Suprapubic skin (tissue), 4 donors: Measurements from ENCODE around the gene SMTNL2. TPM values are rescaled to one million over a fixed set of nuclear protein-coding genes. Genes with fewer than 3 reads are reported as not detected.

Experiments
- DNase-seq, 2 donors: peaks; one replicate each; pipeline ENCODE4 v3.0.0-alpha.2; 2019; ENCODE audit warnings: low spot score in 2 of 2
- H3K27ac ChIP-seq: fragments of 200-600 bp; sonication (generic); one replicate; pipeline ENCODE4 v1.5.1; 2019
- H3K27me3 ChIP-seq: fragments of 200-600 bp; sonication (generic); one replicate; pipeline ENCODE4 v1.5.1; 2019
- H3K36me3 ChIP-seq: fragments of 200-600 bp; sonication (generic); one replicate; pipeline ENCODE4 v1.5.1; 2019
- H3K4me1 ChIP-seq: fragments of 200-600 bp; sonication (generic); one replicate; pipeline ENCODE4 v1.5.1; 2019
- H3K4me3 ChIP-seq: fragments of 200-600 bp; sonication (generic); one replicate; pipeline ENCODE4 v1.5.1; 2019; ENCODE audit warnings: mild to moderate bottlenecking
- H3K9me3 ChIP-seq: fragments of 200-600 bp; sonication (generic); one replicate; pipeline ENCODE4 v1.5.1; 2019
- EP300 ChIP-seq: sonication (generic); formaldehyde crosslinking; IDR thresholded peaks from one replicate; pipeline ENCODE4 v1.6.1; 2017; ENCODE audit warnings: antibody characterized with exemption
- POLR2A ChIP-seq, 2 donors: fragments of 450-650 bp; IDR thresholded peaks; one replicate each; pipeline ENCODE4 v1.6.1; 2017; ENCODE audit warnings: antibody characterized with exemption in 2 of 2, mild to moderate bottlenecking in 2 of 2, moderate library complexity in 2 of 2
- POLR2AphosphoS5 ChIP-seq, 3 donors: sonication (generic); formaldehyde crosslinking; IDR thresholded peaks; one replicate each; pipeline ENCODE4 v1.6.1; 2017; ENCODE audit warnings: antibody characterized with exemption in 3 of 3
- WGBS: methylation state at CpG from one replicate; pipeline ENCODE4 v1.1.5; 2018; 5-methylcytosine and 5-hydroxymethylcytosine counted together
- total RNA-seq, 4 donors: library from RNA; depleted of rRNA; stranded (reverse); fragments of >200 nt; gene quantifications; one replicate each; pipeline ENCODE4 v1.1.0, GENCODE V29; 2016
- TF ChIP-seq, protein P1 (sequence below), 2 donors: fragments of 200-600 bp in 1 of 2; fragments of 450-650 bp in 1 of 2; sonication (generic) in 1 of 2; IDR thresholded peaks; one replicate each; pipeline ENCODE4 v1.5.1; 2016 to 2019; ENCODE audit warnings: antibody characterized with exemption in 2 of 2, mild to moderate bottlenecking in 1 of 2, moderate library complexity in 1 of 2

Gene SMTNL2
- total RNA-seq, 4 donors from 2014 or later: 0.64 to 1.3 (median 0.81) TPM; not detected in 1

DNA sequence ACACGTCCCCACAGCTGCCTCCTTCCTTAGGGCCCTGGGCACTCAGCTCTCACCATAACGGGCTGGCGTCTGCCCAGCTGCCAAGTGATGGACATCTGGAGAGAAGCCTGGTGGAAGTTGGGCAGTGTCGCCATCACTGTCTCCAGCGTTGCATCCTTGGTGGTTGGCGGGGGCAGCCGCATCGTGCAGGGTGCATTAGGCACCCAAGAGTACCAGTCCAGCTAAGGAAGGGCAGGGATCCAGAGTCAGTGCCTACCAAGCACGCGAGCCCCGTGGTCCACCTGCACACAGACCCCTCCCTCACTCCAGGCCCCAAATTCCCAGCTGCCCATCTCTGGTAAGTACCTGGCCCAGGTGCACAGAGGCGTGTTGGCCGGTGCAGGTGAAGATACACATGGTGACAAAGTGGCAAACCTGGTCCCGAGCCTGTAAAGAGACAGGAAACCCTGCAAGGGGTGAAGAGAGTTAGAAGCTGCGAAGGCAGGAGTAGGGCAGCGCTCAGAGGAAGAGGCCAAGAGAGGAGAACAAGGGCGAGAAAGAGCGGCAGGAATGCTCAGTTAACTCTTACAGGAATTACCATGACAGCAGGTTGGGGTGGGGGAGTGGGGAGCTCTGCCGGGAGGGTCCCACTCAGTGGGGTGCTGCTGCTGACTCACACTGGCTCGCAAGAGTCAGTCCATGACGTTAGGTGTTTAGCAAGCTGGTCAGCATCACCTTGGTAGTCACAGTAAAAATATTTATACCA lies 47.7 kb downstream of the SMTNL2 start:
- H3K9me3 ChIP-seq: no peaks in the 10 kb centered on the region
- H3K4me1 ChIP-seq: peaks cover 4% of the 10 kb centered on the region
- TF ChIP-seq POLR2A (IDR thresholded peaks at IDR 0.05) (no peak), EP300 (no peak), POLR2AphosphoS5 (IDR thresholded peaks at IDR 0.05) (no peak)
- TF ChIP-seq, protein P1, sequence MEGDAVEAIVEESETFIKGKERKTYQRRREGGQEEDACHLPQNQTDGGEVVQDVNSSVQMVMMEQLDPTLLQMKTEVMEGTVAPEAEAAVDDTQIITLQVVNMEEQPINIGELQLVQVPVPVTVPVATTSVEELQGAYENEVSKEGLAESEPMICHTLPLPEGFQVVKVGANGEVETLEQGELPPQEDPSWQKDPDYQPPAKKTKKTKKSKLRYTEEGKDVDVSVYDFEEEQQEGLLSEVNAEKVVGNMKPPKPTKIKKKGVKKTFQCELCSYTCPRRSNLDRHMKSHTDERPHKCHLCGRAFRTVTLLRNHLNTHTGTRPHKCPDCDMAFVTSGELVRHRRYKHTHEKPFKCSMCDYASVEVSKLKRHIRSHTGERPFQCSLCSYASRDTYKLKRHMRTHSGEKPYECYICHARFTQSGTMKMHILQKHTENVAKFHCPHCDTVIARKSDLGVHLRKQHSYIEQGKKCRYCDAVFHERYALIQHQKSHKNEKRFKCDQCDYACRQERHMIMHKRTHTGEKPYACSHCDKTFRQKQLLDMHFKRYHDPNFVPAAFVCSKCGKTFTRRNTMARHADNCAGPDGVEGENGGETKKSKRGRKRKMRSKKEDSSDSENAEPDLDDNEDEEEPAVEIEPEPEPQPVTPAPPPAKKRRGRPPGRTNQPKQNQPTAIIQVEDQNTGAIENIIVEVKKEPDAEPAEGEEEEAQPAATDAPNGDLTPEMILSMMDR (IDR thresholded peaks at IDR 0.05): no peak
- peaks cover 17% of the 10 kb centered on the region for H3K27me3 ChIP-seq
- no peak for DNase-seq
- H3K4me3 ChIP-seq: no peak overlapping the region
- H3K27ac ChIP-seq: no peak overlapping the region
- 77% methylated on average over 20 of the region's 21 CpGs for WGBS
- no peaks in the 10 kb centered on the region for H3K36me3 ChIP-seq

DNA sequence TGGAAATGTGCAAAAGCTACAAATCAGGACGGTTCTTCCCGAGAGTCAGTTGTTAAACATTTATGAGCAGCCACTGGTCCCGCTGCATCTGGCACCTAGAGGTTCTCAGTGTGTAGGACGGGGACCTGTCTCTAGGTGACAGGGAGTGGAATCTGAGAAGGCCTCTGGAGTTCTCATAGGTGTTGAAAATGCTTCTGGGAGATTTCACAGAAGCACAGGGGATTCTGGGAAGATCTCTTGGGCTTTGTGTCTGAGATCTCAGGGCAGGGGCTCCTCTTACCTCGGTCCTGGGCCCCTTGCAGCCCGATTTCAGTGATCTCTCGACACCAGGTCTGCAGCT lies 48.2 kb downstream of the SMTNL2 start:
- H3K27ac ChIP-seq: no peak overlapping the region
- H3K27me3 ChIP-seq: peaks cover 23% of the 10 kb centered on the region
- TF ChIP-seq POLR2A (IDR thresholded peaks at IDR 0.05): no peak
- no peak for TF ChIP-seq POLR2AphosphoS5 (IDR thresholded peaks at IDR 0.05)
- TF ChIP-seq EP300: no peak
- TF ChIP-seq, protein P1 (IDR thresholded peaks at IDR 0.05): no peak
- H3K4me3 ChIP-seq: no peak overlapping the region
- H3K9me3 ChIP-seq: no peaks in the 10 kb centered on the region
- H3K36me3 ChIP-seq: no peaks in the 10 kb centered on the region
- H3K4me1 ChIP-seq: peaks cover 4% of the 10 kb centered on the region
- DNase-seq: no peak
- 63% methylated on average over 7 of the region's 7 CpGs for WGBS

DNA sequence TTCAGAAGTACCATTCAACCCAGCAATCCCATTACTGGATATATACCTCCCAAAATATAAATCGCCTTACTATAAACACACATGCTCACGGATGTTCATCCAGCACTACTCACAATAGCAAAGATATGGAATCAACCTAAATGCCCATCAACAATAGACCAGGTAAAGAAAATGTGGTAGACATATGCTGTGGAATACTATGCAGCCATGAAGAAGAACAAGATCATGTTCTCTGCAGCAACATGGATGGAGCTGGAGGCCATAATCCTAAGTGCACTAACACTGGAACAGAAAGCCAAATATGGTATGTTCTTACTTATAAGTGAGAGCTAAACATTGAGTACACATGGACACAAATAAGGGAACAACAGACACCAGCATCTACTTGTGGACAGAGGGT lies 49.3 kb downstream of the SMTNL2 start:
- Histone ChIP-seq H3K27ac (no peak overlapping the region), H3K4me1 (peaks cover 7% of the 10 kb centered on the region), H3K27me3 (peaks cover 26% of the 10 kb centered on the region), H3K4me3 (no peak overlapping the region), H3K9me3 (no peaks in the 10 kb centered on the region), H3K36me3 (no peaks in the 10 kb centered on the region)
- 95% methylated on average over 2 of the region's 2 CpGs for WGBS
- no peak for DNase-seq
- TF ChIP-seq POLR2A (IDR thresholded peaks at IDR 0.05) (no peak), EP300 (no peak), POLR2AphosphoS5 (IDR thresholded peaks at IDR 0.05) (no peak)
- TF ChIP-seq, protein P1 (IDR thresholded peaks at IDR 0.05): no peak

DNA sequence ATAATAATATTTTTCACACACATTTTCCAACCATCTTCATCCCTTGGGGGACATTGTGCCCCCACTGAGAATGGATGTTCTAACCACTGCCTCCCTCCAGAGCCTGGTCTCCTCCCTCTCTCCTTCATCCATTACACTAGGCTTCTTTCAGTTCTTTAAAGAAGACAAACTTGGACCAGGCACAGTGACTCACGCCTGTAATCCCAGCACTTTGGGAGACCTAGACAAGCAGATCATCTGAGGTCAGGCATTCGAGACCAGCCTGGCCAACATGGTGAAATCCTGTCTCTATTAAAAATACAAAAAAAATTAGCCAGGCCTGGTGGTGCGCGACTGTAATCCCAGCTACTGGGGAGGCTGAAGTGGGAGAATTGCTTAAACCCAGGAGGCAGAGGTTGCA lies 50.6 kb downstream of the SMTNL2 start:
- no peak for DNase-seq
- Histone ChIP-seq H3K4me1 (peaks cover 15% of the 10 kb centered on the region), H3K36me3 (no peaks in the 10 kb centered on the region), H3K9me3 (no peaks in the 10 kb centered on the region), H3K4me3 (no peak overlapping the region), H3K27me3 (peaks cover 34% of the 10 kb centered on the region), H3K27ac (no peak overlapping the region)
- WGBS: 62% methylated on average over 4 of the region's 4 CpGs
- TF ChIP-seq POLR2A (IDR thresholded peaks at IDR 0.05) (no peak), EP300 (no peak)
- TF ChIP-seq, protein P1 (IDR thresholded peaks at IDR 0.05): no peak

DNA sequence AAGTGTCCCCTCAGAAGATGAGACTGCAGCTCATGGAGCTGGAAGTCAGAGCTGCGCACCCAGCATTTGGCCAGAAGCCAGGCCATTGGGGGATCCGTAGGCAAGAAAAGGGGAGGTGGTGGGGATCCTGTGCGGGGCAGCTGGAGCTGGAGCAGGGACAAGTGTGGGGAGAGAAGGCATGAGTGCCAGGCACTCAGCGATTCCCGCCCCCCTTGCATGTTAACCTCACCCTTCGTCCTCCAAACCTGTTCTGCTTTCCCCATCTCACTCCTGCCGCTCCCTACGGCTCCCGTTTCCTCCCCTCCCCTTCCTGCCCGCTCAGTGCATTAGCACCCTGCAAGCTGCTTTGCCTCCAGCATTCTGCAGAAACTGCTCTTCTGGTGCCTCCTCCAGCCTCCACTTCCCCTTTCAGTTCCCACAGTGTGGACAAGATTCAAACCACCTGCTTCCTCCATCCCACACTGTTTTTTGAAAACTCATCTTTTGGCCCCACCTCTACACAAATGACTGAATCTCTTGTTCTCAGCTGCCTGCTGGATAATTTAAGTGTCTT lies 51.6 kb downstream of the SMTNL2 start:
- TF ChIP-seq EP300 (no peak), POLR2A (IDR thresholded peaks at IDR 0.05) (no peak), POLR2AphosphoS5 (IDR thresholded peaks at IDR 0.05) (no peak)
- TF ChIP-seq, protein P1 (IDR thresholded peaks at IDR 0.05): no peak
- Histone ChIP-seq H3K4me1 (peaks cover 22% of the 10 kb centered on the region), H3K4me3 (no peak overlapping the region), H3K27me3 (peaks cover 38% of the 10 kb centered on the region), H3K27ac (no peak overlapping the region), H3K36me3 (no peaks in the 10 kb centered on the region), H3K9me3 (no peaks in the 10 kb centered on the region)
- no peak for DNase-seq
- 8% methylated on average over 10 of the region's 10 CpGs for WGBS
